ENCODE data around the gene PEX26.

DNA sequence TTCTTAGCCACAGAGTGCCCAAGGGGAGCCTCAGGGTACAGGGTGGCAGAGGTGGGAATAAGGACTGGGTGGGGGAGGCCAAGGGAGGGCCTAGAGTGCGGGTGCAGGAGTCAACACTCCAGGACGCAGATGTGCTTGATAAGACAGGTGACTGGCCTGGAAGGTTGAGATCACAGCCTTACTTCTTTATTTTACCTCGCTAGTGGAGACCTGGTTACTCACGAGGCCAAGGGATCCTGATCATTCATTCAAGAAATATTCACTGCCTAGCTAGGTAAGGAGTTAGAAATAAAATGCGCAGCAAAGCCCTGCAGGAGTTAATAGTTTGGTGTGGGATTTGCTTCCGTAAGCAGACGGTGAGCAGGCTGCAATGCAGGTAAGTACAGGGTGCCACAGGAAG lies 13.2 kb upstream of the PEX26 start:
- TF ChIP-seq CTCF (IDR thresholded peaks at IDR 0.05) (no peak), POLR2A (IDR thresholded peaks at IDR 0.05) (no peak)

All from ovary (tissue), 3 donors.